Peyer's patch (tissue), 4 donors: ENCODE measurements around the gene UTY. TPM values are rescaled to one million over a fixed set of nuclear protein-coding genes. Genes with fewer than 3 reads are reported as not detected.

Experiments
- DNase-seq, 3 donors: peaks; one replicate each; pipeline ENCODE4 v3.0.0-alpha.2; 2017 to 2019
- H3K27ac ChIP-seq, 4 donors: fragments of 200-600 bp; sonication (generic); one replicate each; pipeline ENCODE4 v1.5.1; 2016 to 2019
- H3K27me3 ChIP-seq, 2 donors: fragments of 200-600 bp; sonication (generic); one replicate each; pipeline ENCODE4 v1.5.1; 2019
- H3K36me3 ChIP-seq, 3 donors: fragments of 200-600 bp; sonication (generic); one replicate each; pipeline ENCODE4 v1.5.1; 2016 to 2019
- H3K4me1 ChIP-seq, 4 donors: fragments of 200-600 bp; sonication (generic); one replicate each; pipeline ENCODE4 v1.5.1; 2016 to 2019
- H3K4me3 ChIP-seq, 4 donors: fragments of 200-600 bp; sonication (generic); 1 replicate in 3 of 4; 2 replicates in 1 of 4; pipeline ENCODE4 v1.5.1; 2016 to 2019; ENCODE audit warnings: mild to moderate bottlenecking in 1 of 4
- H3K9me3 ChIP-seq, 4 donors: fragments of 200-600 bp; sonication (generic); one replicate each; pipeline ENCODE4 v1.5.1; 2016 to 2019; ENCODE audit warnings: mild to moderate bottlenecking in 1 of 4
- CTCF ChIP-seq, 6 experiments: fragments of 450-650 bp in 4 of 6; fragments of 200-600 bp in 2 of 6; sonication (generic) in 1 of 6; IDR thresholded peaks; one replicate each; pipeline ENCODE4 v1.5.1; 2017 to 2019; ENCODE audit warnings: antibody characterized with exemption in 6 of 6, mild to moderate bottlenecking in 3 of 6, moderate library complexity in 1 of 6
- POLR2A ChIP-seq, 2 donors: fragments of 450-650 bp; IDR thresholded peaks; one replicate each; pipeline ENCODE4 v1.5.1; 2017; ENCODE audit warnings: antibody characterized with exemption in 2 of 2, mild to moderate bottlenecking in 2 of 2, moderate library complexity in 2 of 2
- total RNA-seq, 4 donors: library from RNA; depleted of rRNA; stranded (reverse); fragments of >200 nt; gene quantifications; one replicate each; pipeline ENCODE4 v1.1.0, GENCODE V29; 2016

The UTY gene
- total RNA-seq, 4 donors from 2014 or later = 0.13 to 49.9 (median 46.3) TPM; not detected in 1

DNA sequence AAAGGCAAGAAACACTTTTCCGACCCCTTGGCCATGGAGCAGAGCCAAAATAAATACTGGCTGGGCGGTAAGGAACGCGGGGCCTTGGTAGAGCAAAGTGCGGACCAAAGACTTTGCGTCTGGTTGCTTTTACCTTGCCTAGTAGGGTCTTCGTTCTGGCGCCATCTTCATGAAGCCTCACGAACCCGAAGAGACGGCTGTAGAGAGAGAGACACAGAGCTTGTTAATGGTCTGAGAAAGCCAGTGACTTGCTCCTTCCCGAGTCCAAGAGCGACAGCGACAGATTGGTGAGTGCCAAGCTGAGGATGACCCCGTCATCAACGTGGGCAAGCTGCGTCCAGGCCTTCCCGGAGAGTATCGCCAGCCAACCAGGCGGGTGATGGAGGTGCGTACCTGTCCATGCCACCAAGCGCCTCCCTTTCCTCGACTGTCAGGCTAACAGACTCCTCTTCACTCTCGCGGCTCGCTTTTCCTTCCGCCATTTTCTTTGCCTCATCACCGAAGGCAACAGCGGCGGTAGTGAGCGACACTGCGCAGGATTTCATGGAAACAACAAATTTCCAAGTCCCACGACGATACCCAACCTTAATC lies 617 bp downstream of the UTY start:
- H3K36me3 ChIP-seq = no peaks in the 10 kb centered on the region
- no peaks in the 10 kb centered on the region for H3K27me3 ChIP-seq
- no peaks in the 10 kb centered on the region for H3K9me3 ChIP-seq
- H3K4me3 ChIP-seq = peak overlapping the region in 2 of 4 donors; percentile 73 to 78
- H3K4me1 ChIP-seq = no peaks in the 10 kb centered on the region
- TF ChIP-seq POLR2A (IDR thresholded peaks at IDR 0.05) (no peak), CTCF (IDR thresholded peaks at IDR 0.05) (no peak)
- peak overlapping the region in 2 of 4 donors; percentile 98 for H3K27ac ChIP-seq
- DNase-seq = peak in 1 of 3 donors; percentile 65

- Histone ChIP-seq H3K36me3 (peaks cover 0 to 5% (median 0%) of the 10 kb centered on the region in 3 donors), H3K27ac (peak overlapping the region in 2 of 4 donors; percentile 98), H3K4me1 (no peaks in the 10 kb centered on the region), H3K4me3 (peak overlapping the region in 2 of 4 donors; percentile 73 to 78), H3K9me3 (no peaks in the 10 kb centered on the region), H3K27me3 (no peaks in the 10 kb centered on the region)
- DNase-seq = no peak
- TF ChIP-seq CTCF (IDR thresholded peaks at IDR 0.05) = no peak
- no peak for TF ChIP-seq POLR2A (IDR thresholded peaks at IDR 0.05)
Observed at GRCh38 chrY:13478126-13478785, 1.6 kb downstream of the UTY start.

DNA sequence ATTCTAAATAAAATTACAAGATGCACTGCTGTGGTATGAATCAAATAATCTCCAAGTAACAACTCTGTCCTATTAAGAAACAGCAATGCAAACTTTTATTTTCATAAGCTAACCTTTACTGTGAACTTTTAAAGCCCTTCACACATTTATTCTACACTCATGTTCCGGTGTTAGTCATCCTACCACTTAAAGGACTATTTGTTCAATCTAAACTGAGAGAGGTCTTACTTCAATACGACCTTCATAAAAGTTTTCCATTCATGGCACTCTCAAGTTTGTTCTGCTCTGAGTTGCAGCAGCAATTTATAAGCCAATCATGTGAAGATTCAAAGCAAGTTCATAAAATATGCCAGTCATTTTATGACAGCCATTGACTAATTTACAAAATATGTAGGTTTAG lies 4.8 kb downstream of the UTY start:
- Histone ChIP-seq H3K4me3 (no peak overlapping the region), H3K27me3 (no peaks in the 10 kb centered on the region), H3K36me3 (peaks cover 0 to 5% (median 0%) of the 10 kb centered on the region in 3 donors), H3K27ac (no peak overlapping the region), H3K9me3 (no peaks in the 10 kb centered on the region), H3K4me1 (no peaks in the 10 kb centered on the region)
- DNase-seq = no peak
- TF ChIP-seq POLR2A (IDR thresholded peaks at IDR 0.05) = no peak
- no peak for TF ChIP-seq CTCF (IDR thresholded peaks at IDR 0.05)

- peaks cover 0 to 6% (median 0%) of the 10 kb centered on the region in 3 donors for H3K36me3 ChIP-seq
- H3K27ac ChIP-seq = no peak overlapping the region
- no peaks in the 10 kb centered on the region for H3K4me1 ChIP-seq
- H3K9me3 ChIP-seq = no peaks in the 10 kb centered on the region
- H3K27me3 ChIP-seq = no peaks in the 10 kb centered on the region
- H3K4me3 ChIP-seq = no peak overlapping the region
- TF ChIP-seq POLR2A (IDR thresholded peaks at IDR 0.05) (no peak), CTCF (IDR thresholded peaks at IDR 0.05) (no peak)
- no peak for DNase-seq
Observed at GRCh38 chrY:13451572-13451971, 28.3 kb downstream of the UTY start.

DNA sequence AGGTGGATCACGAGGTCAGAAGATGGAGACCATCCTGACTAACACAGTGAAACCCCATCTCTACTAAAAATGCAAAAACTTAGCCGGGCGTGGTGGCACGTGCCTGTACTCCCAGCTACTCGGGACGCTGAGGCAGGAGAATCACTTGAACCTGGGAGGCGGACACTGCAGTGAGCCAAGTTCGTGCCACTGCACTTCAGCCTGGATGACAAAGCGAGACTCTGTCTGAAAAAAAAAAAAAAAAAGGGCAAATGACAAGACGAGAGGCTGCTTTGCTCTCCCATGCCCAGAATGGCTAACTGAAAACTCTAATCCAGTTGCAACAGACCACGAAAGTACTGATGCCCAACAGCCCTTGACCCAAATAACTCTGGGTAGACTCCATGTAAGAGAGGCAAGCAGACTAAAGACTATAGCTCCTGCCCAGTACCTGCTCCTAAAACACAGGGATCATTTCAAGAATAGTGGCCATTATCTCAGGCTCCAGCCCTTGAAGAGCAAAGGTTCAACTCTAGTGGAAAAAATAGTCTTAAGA lies 29.2 kb downstream of the UTY start:
- Histone ChIP-seq H3K9me3 (no peaks in the 10 kb centered on the region), H3K36me3 (peaks cover 0 to 6% (median 0%) of the 10 kb centered on the region in 3 donors), H3K4me3 (no peak overlapping the region), H3K27ac (no peak overlapping the region), H3K27me3 (no peaks in the 10 kb centered on the region), H3K4me1 (no peaks in the 10 kb centered on the region)
- no peak for DNase-seq
- no peak for TF ChIP-seq CTCF (IDR thresholded peaks at IDR 0.05)
- no peak for TF ChIP-seq POLR2A (IDR thresholded peaks at IDR 0.05)
